Pancreas (tissue), 10 donors: ENCODE results near the gene RPTOR. TPM values are rescaled to one million over a fixed set of nuclear protein-coding genes. Genes with fewer than 3 reads are reported as not detected.

Experiments
- ATAC-seq, 4 donors: fragments of 200-7000 bp; cut with Tn5 transposase; one replicate each; pipeline versions ENCODE4 v1.8.0 to v1.9.1; 2020; ENCODE audit warnings: mild to moderate bottlenecking in 4 of 4, moderate library complexity in 4 of 4
- DNase-seq, 6 donors: peaks; one replicate each; pipeline ENCODE4 v3.0.0-alpha.2; 2020
- FAIRE-seq: peaks from 2 replicates; lab custom pipeline; 2012; peaks lifted over from hg19 to GRCh38; lab: Jason Lieb, UNC
- H3K27ac ChIP-seq, 4 donors: fragments of 200-600 bp; sonication (generic); 1 replicate in 3 of 4; 2 replicates in 1 of 4; pipeline versions ENCODE4 v1.5.0 to v1.8.0; 2020
- H3K27me3 ChIP-seq, 4 donors: fragments of 200-600 bp; one replicate each; pipeline ENCODE4 v1.8.0; 2021
- H3K36me3 ChIP-seq, 3 donors: fragments of 200-600 bp; sonication (generic) in 1 of 3; one replicate each; pipeline versions ENCODE4 v1.5.0 to v1.8.0; 2020 to 2021
- H3K4me1 ChIP-seq, 3 donors: fragments of 200-600 bp; one replicate each; pipeline ENCODE4 v1.8.0; 2021
- H3K4me3 ChIP-seq, 4 donors: fragments of 200-600 bp; sonication (generic) in 2 of 4; one replicate each; pipeline versions ENCODE4 v1.5.0 to v1.8.0; 2020 to 2021
- H3K9me3 ChIP-seq, 4 donors: fragments of 200-600 bp; one replicate each; pipeline ENCODE4 v1.8.0; 2021
- WGBS, 2 donors: extraction: QIAGEN DNeasy Blood & Tissue Kit; methylation state at CpG; one replicate each; pipeline ENCODE4 v1.1.7; 2013; 5-methylcytosine and 5-hydroxymethylcytosine counted together
- intact Hi-C, 3 donors: fragments of 100-400 bp; cut with DNase I; formaldehyde crosslinking; loops; one replicate each; pipeline versions ENCODE4 v1.11.1 to v1.14.2; 2022
- polyA plus RNA-seq, 2 donors: library from polyadenylated mRNA; stranded (reverse); fragments of 200-250 nt; gene quantifications; one replicate each; pipeline ENCODE4 v1.2.3, GENCODE V29; 2013
- total RNA-seq, 6 donors: library from RNA; stranded (reverse); fragmentation: NEBNext Ultra II Directional in 4 of 6; extraction: Animal tissue kit (Norgen Biotek cat#: 25700) in 4 of 6; gene quantifications; one replicate each; pipeline versions ENCODE4 v1.2.1 to v1.2.4, GENCODE V29; 2021 to 2023
- TF ChIP-seq, protein P1 (sequence below), 4 donors: fragments of 200-600 bp; sonication (generic) in 3 of 4; IDR thresholded peaks; one replicate each; pipeline versions ENCODE4 v1.5.0 to v1.8.0; 2021; ENCODE audit warnings: antibody characterized with exemption in 4 of 4
- donor health status: healthy with polysubstance abuse.
- donor health status: DM: no; HTN: no; CAD: no; lungs with moderate emphysema.
- donor health status: DM: no; HTN: no; CAD: no.
- donor health status: control.
- donor health status: control.
- donor health status: Bipolar disorder and iron deficiency.
- donor health status: DM: yes; HTN: yes; CAD: no.
- donor health status: DM: no; HTN: no; CAD: no.
- donor health status: DM: no; HTN: no; CAD: no.
- donor health status: DM: yes; HTN: yes; CAD: no.

RPTOR gene
- total and polyA plus RNA-seq, 8 donors = 5.0 to 18.9 (median 13.2) TPM

DNA sequence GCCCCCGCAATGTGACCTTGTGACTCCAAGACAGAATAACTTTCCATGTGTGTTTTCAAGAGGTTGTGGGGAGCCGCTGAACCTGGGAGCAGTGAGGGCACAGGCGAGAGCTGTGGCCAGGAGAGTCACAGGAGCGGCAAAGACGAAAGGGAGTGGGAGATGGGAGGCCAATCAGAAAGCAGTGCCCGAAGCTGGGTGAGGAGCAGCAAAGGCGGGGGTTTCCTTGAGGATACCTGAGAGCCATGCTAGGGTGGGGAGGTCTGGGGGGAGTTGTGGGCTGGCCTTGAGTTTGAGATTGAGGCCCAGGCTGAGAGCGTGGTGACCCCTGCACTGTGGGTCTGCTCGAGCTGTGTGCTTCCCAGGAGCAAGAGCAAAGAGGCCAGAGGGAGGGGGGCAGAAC is 45.1 kb upstream of the RPTOR start:
- no peak for DNase-seq
- no peak for ATAC-seq
- intact Hi-C loops = no loop called here

DNA sequence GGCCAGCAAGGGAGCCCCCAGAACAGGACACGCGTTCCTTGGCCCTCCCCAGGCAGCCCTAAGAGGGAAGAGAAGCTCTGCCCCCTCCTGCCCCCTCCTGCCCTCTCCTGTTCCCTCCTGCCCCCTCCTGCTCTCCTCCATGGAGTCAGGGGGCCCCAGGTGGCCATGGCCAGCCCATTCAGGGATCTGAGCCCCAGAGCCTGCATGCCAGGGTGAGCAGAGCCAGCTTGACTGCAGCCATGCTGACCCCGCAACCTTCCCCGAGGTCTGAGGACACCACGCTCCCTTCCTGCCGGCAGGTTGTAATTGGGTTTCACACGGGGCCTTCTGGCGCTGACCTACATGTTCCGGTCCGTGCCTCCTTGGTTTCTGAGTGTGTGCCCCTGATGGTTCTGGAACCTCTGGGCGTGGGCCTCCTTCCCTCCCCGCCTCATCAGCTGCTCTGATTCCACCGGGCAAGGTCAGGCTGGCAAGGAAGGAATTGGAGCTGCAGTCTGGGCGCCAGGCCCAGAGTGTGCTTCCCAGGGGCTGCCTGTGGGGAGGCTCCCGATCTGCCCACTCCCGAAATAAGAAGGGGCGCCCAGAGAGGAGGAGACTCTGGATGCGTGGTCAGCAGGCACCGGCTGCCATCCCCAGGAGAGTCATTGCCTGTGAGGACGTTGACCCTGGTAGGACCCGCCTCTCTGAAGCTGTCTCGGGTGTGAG is 44.5 kb upstream of the RPTOR start:
- H3K27ac ChIP-seq = no peak overlapping the region

More for the DNA sequence above, 45.1 kb upstream of the RPTOR start:
- Histone ChIP-seq H3K4me1 (no peaks in the 10 kb centered on the region), H3K27me3 (no peaks in the 10 kb centered on the region), H3K9me3 (no peaks in the 10 kb centered on the region), H3K27ac (no peak overlapping the region), H3K4me3 (no peak overlapping the region), H3K36me3 (no peaks in the 10 kb centered on the region)
- TF ChIP-seq, protein P1, sequence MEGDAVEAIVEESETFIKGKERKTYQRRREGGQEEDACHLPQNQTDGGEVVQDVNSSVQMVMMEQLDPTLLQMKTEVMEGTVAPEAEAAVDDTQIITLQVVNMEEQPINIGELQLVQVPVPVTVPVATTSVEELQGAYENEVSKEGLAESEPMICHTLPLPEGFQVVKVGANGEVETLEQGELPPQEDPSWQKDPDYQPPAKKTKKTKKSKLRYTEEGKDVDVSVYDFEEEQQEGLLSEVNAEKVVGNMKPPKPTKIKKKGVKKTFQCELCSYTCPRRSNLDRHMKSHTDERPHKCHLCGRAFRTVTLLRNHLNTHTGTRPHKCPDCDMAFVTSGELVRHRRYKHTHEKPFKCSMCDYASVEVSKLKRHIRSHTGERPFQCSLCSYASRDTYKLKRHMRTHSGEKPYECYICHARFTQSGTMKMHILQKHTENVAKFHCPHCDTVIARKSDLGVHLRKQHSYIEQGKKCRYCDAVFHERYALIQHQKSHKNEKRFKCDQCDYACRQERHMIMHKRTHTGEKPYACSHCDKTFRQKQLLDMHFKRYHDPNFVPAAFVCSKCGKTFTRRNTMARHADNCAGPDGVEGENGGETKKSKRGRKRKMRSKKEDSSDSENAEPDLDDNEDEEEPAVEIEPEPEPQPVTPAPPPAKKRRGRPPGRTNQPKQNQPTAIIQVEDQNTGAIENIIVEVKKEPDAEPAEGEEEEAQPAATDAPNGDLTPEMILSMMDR (IDR thresholded peaks at IDR 0.05) = no peak
- FAIRE-seq = no peak
- 59 to 60% methylated on average over 7 to 9 of the region's 9 CpGs for WGBS, 2 donors

DNA sequence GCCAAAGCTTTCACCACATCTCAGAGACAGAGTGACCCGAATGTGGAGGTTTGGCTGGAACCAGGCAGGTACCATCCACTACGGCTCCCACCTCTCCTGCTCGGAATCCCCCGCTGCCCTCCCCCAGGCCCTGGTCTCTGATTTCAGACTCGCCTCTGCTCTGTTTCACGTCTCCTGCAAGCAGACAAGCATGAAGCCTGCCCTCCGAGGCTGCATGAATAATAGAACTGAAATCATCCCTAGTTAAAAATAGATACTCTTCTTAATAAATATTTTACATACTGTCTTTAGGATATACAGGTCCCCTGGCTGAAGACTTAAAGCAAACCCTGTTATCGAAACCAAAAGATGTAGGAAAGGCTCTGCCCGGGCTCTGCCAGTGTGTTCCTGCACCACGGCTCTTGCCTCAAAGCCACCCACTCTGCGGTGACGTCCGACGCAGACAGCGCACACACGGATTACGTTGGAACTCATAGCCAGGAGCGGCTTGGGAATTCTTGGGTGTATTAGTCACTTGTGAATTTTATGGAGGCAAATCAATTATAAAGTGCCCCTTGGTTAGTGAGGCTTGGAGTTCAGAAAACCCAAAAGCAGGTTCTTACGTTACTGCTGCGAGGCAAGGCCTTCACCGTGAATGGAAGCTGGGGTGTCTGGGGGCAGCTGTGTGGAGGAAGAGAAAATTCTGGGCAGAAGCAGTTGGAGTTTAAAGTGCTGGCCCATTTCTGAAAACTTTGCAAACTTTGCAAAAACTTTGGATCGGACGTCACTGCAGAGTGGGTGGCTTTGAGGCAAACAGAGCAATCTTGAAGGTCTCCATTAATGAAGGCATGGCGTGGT is 42.7 kb upstream of the RPTOR start:
- no peaks in the 10 kb centered on the region for H3K27me3 ChIP-seq
- H3K36me3 ChIP-seq = no peaks in the 10 kb centered on the region
- no peak overlapping the region for H3K27ac ChIP-seq
- no peak for FAIRE-seq
- ATAC-seq = no peak
- no peaks in the 10 kb centered on the region for H3K9me3 ChIP-seq
- no peak for DNase-seq
- TF ChIP-seq, protein P1 (IDR thresholded peaks at IDR 0.05) = no peak
- intact Hi-C loops = no loop called here
- no peak overlapping the region for H3K4me3 ChIP-seq
- H3K4me1 ChIP-seq = no peaks in the 10 kb centered on the region
- WGBS, 2 donors = 67 to 69% methylated on average over 24 of the region's 24 CpGs

More for the DNA sequence above, 44.5 kb upstream of the RPTOR start:
- intact Hi-C loops = no loop called here
- Histone ChIP-seq H3K9me3 (no peaks in the 10 kb centered on the region), H3K4me1 (no peaks in the 10 kb centered on the region), H3K36me3 (no peaks in the 10 kb centered on the region), H3K27me3 (no peaks in the 10 kb centered on the region), H3K4me3 (no peak overlapping the region)
- FAIRE-seq = no peak
- DNase-seq = no peak
- 52 to 53% methylated on average over 22 of the region's 22 CpGs for WGBS, 2 donors
- TF ChIP-seq, protein P1 (IDR thresholded peaks at IDR 0.05) = no peak
- ATAC-seq = no peak

DNA sequence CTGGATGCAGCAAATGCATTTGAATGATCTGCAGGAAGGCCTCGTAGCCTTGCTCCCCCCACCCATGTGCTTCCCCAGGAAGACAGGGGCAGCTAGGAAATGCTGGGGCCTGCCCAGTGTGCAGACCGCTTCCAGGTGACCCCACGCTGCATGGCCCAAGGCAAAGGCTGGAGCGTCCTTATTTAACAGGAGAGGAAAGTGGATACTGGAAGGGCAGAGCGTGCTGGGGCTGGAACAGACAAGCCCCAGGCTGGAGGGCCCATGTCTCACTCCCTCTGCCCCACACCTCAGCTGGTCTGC is 42.1 kb upstream of the RPTOR start:
- no peaks in the 10 kb centered on the region for H3K9me3 ChIP-seq
- 74 to 82% methylated on average over 5 of the region's 5 CpGs for WGBS, 2 donors
- intact Hi-C loops = no loop called here
- TF ChIP-seq, protein P1 (IDR thresholded peaks at IDR 0.05) = no peak
- no peak overlapping the region for H3K4me3 ChIP-seq
- ATAC-seq = no peak
- no peaks in the 10 kb centered on the region for H3K36me3 ChIP-seq
- no peaks in the 10 kb centered on the region for H3K4me1 ChIP-seq
- FAIRE-seq = no peak
- no peak for DNase-seq
- H3K27me3 ChIP-seq = no peaks in the 10 kb centered on the region
- H3K27ac ChIP-seq = no peak overlapping the region

DNA sequence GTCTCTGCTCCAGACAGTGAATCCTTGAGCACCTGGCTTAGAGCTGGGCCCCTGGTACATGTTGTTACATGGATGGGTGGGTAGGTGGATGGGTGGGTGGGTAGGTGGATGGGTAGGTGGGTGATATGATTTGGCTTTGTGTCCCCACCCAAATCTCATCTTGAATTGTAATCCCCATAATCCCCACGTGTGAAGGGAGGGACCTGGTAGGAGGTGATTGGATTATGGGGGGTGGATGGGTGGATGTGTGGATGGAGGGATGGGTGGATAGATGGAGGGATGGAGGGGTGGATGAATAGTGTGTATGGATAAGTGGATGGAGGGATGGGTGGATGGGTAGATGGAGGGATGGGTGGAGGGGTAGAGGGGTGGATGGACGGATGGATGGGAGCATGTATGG is 41.6 kb upstream of the RPTOR start:
- TF ChIP-seq, protein P1 (IDR thresholded peaks at IDR 0.05) = no peak
- 46 to 48% methylated on average over 2 of the region's 2 CpGs for WGBS, 2 donors
- Histone ChIP-seq H3K27ac (no peak overlapping the region), H3K9me3 (no peaks in the 10 kb centered on the region), H3K36me3 (no peaks in the 10 kb centered on the region), H3K4me1 (no peaks in the 10 kb centered on the region), H3K27me3 (no peaks in the 10 kb centered on the region), H3K4me3 (no peak overlapping the region)
- no peak for DNase-seq
- no peak for ATAC-seq
- intact Hi-C loops = no loop called here
- no peak for FAIRE-seq
